MCF 10A (cell line): ENCODE results near the gene ZNF674. TPM values are rescaled to one million over a fixed set of nuclear protein-coding genes. Genes with fewer than 3 reads are reported as not detected.

ENCODE experiments used
- Bru-seq: library from RNA; stranded (reverse); fragments of 400-500 nt; gene quantifications from one replicate; lab custom pipeline; 2021; lab: Mats Ljungman, UMichigan
- BruChase-seq, 2 experiments: library from RNA; stranded (reverse); fragments of 400-500 nt; gene quantifications; one replicate each; lab custom pipeline; 2021; lab: Mats Ljungman, UMichigan
- BruUV-seq: library from RNA; stranded (reverse); fragments of 400-500 nt; replicated peaks from 2 replicates; lab custom pipeline; 2021; lab: Mats Ljungman, UMichigan
- CTCF ChIA-PET: fragments of 300-600 bp; sonication (Branson Sonifier 250); formaldehyde crosslinking; extraction: SDS; loops from one replicate; lab custom pipeline; 2021; ENCODE audit warnings: antibody characterized with exemption, inconsistent platforms; lab: Yijun Ruan, JAX
- POLR2A ChIA-PET: fragments of 300-600, 350-650 bp; sonication (Branson Sonifier 250); formaldehyde crosslinking; extraction: SDS; loops from one replicate; lab custom pipeline; 2020; ENCODE audit warnings: antibody characterized with exemption, inconsistent platforms; lab: Yijun Ruan, JAX
- DNase-seq: peaks from one replicate; pipeline ENCODE4 v3.0.0-alpha.2; 2018; ENCODE audit not compliant: unreplicated experiment
- H3K27ac Mint-ChIP-seq: one replicate; pipeline ENCODE4 v1.8.0; 2022; ENCODE audit warnings: mild to moderate bottlenecking, low read depth, mixed read lengths; ENCODE audit not compliant: unreplicated experiment
- H3K27me3 Mint-ChIP-seq: one replicate; pipeline ENCODE4 v1.8.0; 2022; ENCODE audit warnings: mixed read lengths; ENCODE audit not compliant: insufficient read depth, unreplicated experiment
- H3K36me3 Mint-ChIP-seq: one replicate; pipeline ENCODE4 v1.8.0; 2022; ENCODE audit warnings: mild to moderate bottlenecking, moderate library complexity, mixed read lengths; ENCODE audit not compliant: insufficient read depth, unreplicated experiment
- H3K4me1 Mint-ChIP-seq: one replicate; pipeline ENCODE4 v1.8.0; 2022; ENCODE audit warnings: mixed read lengths; ENCODE audit not compliant: insufficient read depth, unreplicated experiment
- H3K4me3 Mint-ChIP-seq: one replicate; pipeline ENCODE4 v1.8.0; 2022; ENCODE audit warnings: mild to moderate bottlenecking, moderate library complexity, mixed read lengths; ENCODE audit not compliant: unreplicated experiment
- H3K9me3 Mint-ChIP-seq: one replicate; pipeline ENCODE4 v1.8.0; 2022; ENCODE audit warnings: mixed read lengths; ENCODE audit not compliant: unreplicated experiment
- CTCF ChIP-seq: fragments of 200-600 bp; IDR thresholded peaks from one replicate; pipeline ENCODE4 v1.8.0; 2022; ENCODE audit warnings: antibody characterized with exemption, mild to moderate bottlenecking; ENCODE audit not compliant: unreplicated experiment
- intact Hi-C: fragments of 100-400 bp; cut with micrococcal nuclease; formaldehyde crosslinking; loops from 2 replicates; pipeline ENCODE4 v1.14.1; 2022
- long read RNA-seq: library from polyadenylated mRNA; stranded (forward); transcript quantifications from one replicate; pipeline ENCODE4 v2.0.0, GENCODE V29; 2022
- total RNA-seq: library from RNA; stranded (reverse); gene quantifications from 2 replicates; pipeline ENCODE4 v1.2.3, GENCODE V29; 2022

The ZNF674 gene
- total RNA-seq (7.2 and 9.7 TPM in 2 replicates), Bru-seq, nascent RNA (percentile 60 among the genes with signal in this experiment), BruChase-seq, experiment 1, labeled RNA remaining after a 6-hour chase (percentile 60 among the genes with signal in this experiment), BruChase-seq, experiment 2, labeled RNA remaining after a 2-hour chase (percentile 59 among the genes with signal in this experiment)
- long read RNA-seq, partial matches to known transcripts, result 0 of 3 reads
- long read RNA-seq, other reads (novel, unspliced or antisense), result 3 of 3 reads

- peaks cover 41% of the 10 kb centered on the region for H3K36me3 Mint-ChIP-seq
- peak within 1 kb of the TSS; percentile 98 for H3K27ac Mint-ChIP-seq
- no peaks in the 10 kb centered on the region for H3K9me3 Mint-ChIP-seq
- peak within 1 kb of the TSS; percentile 99 for H3K4me3 Mint-ChIP-seq
- peak; percentile 91 for DNase-seq
- TSS peak; percentile 59 for BruUV-seq
- TF ChIP-seq CTCF, result peak; percentile 17
- ChIA-PET CTCF (no interaction called here), POLR2A (interaction anchor here (0.7 to 1.5 kb wide), 4 partner anchors 31 to 584 kb away, joined by 3 to 7 read pairs (median 4); no protein-coding TSS in a partner anchor)
- H3K27me3 Mint-ChIP-seq, result peaks cover 12% of the 10 kb centered on the region
- H3K4me1 Mint-ChIP-seq, result peaks cover 6% of the 10 kb centered on the region
- intact Hi-C loops, result loop anchor here (2.0 to 5.0 kb wide), 2 partner anchors 47 to 97 kb away; no protein-coding TSS in a partner anchor
Observed at GRCh38 chrX:46545111-46546005, at the start of gene ZNF674. Gene ZNF674, minus strand, starts transcription at chrX:46545421. Its CDS starts 3,334 bp downstream, at chrX:46542087.

- H3K27me3 Mint-ChIP-seq, result peaks cover 25% of the 10 kb centered on the region
- CTCF ChIA-PET, result interaction anchor here (0.6 to 1.4 kb wide), 4 partner anchors 52 to 508 kb away, joined by 3 to 6 read pairs (median 3); no protein-coding TSS in a partner anchor
- no peak overlapping the region for H3K27ac Mint-ChIP-seq
- intact Hi-C loops, result loop anchor here (5.0 to 10.0 kb wide), 2 partner anchors 43 to 145 kb away; partner anchors contain the start of gene ZNF674
- peak; percentile 85 for DNase-seq
- POLR2A ChIA-PET, result interaction anchor here (0.8 to 1.7 kb wide), 4 partner anchors 9 to 443 kb away, joined by 3 to 5 read pairs (median 4); no protein-coding TSS in a partner anchor
- TF ChIP-seq CTCF, result no peak
- no peaks in the 10 kb centered on the region for H3K36me3 Mint-ChIP-seq
- H3K4me3 Mint-ChIP-seq, result no peak overlapping the region
- H3K4me1 Mint-ChIP-seq, result peaks cover 8% of the 10 kb centered on the region
- H3K9me3 Mint-ChIP-seq, result no peaks in the 10 kb centered on the region
- BruUV-seq, result no TSS peak
Observed at GRCh38 chrX:46589977-46590723, 44.9 kb upstream of the ZNF674 start.

GRCh38 chrX:46588263-46588662 is 43.0 kb upstream of the ZNF674 start:
- Mint-ChIP-seq H3K9me3 (no peaks in the 10 kb centered on the region), H3K4me3 (peak overlapping the region; percentile 16), H3K27ac (peak overlapping the region; percentile 42), H3K4me1 (peaks cover 14% of the 10 kb centered on the region), H3K36me3 (no peaks in the 10 kb centered on the region), H3K27me3 (peaks cover 25% of the 10 kb centered on the region)
- intact Hi-C loops, result loop anchor here (10.0 kb wide), 1 partner anchor 143 kb away; no protein-coding TSS in a partner anchor
- ChIA-PET CTCF (interaction anchor here (0.6 kb wide), 2 partner anchors 10 to 33 kb away, joined by 3 read pairs; no protein-coding TSS in a partner anchor), POLR2A (interaction anchor here (0.6 to 1.7 kb wide), 3 partner anchors 26 to 252 kb away, joined by 3 to 5 read pairs (median 5); no protein-coding TSS in a partner anchor)
- DNase-seq, result peak; percentile 53
- BruUV-seq, result no TSS peak
- TF ChIP-seq CTCF, result no peak
